ENCODE results near the gene TNFRSF9. TPM values are rescaled to one million over a fixed set of nuclear protein-coding genes. Genes with fewer than 3 reads are reported as not detected.

TNFRSF9 gene
- total and polyA plus RNA-seq, 2 experiments from 2014 or later, result not detected

GRCh38 chr1:7922301-7922700, 18.3 kb downstream of the TNFRSF9 start (continued):
- TF ChIP-seq REST (IDR thresholded peaks at IDR 0.05; ENCODE audit: unreplicated experiment) (no peak), EZH2phosphoT487 (IDR thresholded peaks at IDR 0.05; ENCODE audit: unreplicated experiment) (no peak), STAT1 (IDR thresholded peaks at IDR 0.05; ENCODE audit: unreplicated experiment) (no peak)

- DNase-seq (ENCODE audit: low spot score), result no peak
- no peaks in the 10 kb centered on the region for H3K79me2 ChIP-seq (replicated peaks; ENCODE audit: insufficient read depth)
- Mint-ChIP-seq H3K36me3 (ENCODE audit: low read depth) (no peaks in the 10 kb centered on the region), H3K27me3 (ENCODE audit: insufficient read depth, low read depth, poor library complexity) (no peaks in the 10 kb centered on the region), H3K27ac (no peak overlapping the region), H3K9me3 (no peaks in the 10 kb centered on the region), H3K4me1 (no peaks in the 10 kb centered on the region), H3K4me3 (no peak overlapping the region)
- no peaks in the 10 kb centered on the region for H3K27me3 ChIP-seq (ENCODE audit: insufficient read depth)
- H3K4me3 ChIP-seq, result no peak overlapping the region
- no peak for ATAC-seq
- H3K36me3 ChIP-seq (ENCODE audit: insufficient read depth), result no peaks in the 10 kb centered on the region
- H2AFZ ChIP-seq, result peak overlapping the region; percentile 56; the same call in 1 of the 2 replicates
- no peaks in the 10 kb centered on the region for H3K4me1 ChIP-seq (ENCODE audit: insufficient read depth)
- no peaks in the 10 kb centered on the region for H4K20me1 ChIP-seq (replicated peaks; ENCODE audit: insufficient read depth)
- H3K9me2 ChIP-seq (ENCODE audit: insufficient read depth), result no peaks in the 10 kb centered on the region
- no peak overlapping the region for H3K4me2 ChIP-seq
- H3F3A ChIP-seq (replicated peaks; ENCODE audit: low read depth), result no peaks in the 10 kb centered on the region
- H3K27ac ChIP-seq (ENCODE audit: low read depth), result no peak overlapping the region
- TF ChIP-seq POLR2AphosphoS5 (IDR thresholded peaks at IDR 0.05; ENCODE audit: low read depth), result no peak
- TF ChIP-seq JUNB (IDR thresholded peaks at IDR 0.05; ENCODE audit: unreplicated experiment), result no peak
- TF ChIP-seq ETS1 (IDR thresholded peaks at IDR 0.05), result no peak
- no peak for TF ChIP-seq EZH2phosphoT487 (IDR thresholded peaks at IDR 0.05; ENCODE audit: unreplicated experiment)
- no peak for TF ChIP-seq CREB1 (CRISPR knock-in tag; IDR thresholded peaks at IDR 0.05; ENCODE audit: low read depth)
- TF ChIP-seq ZNF462 (CRISPR knock-in tag; IDR thresholded peaks at IDR 0.05), result no peak
- TF ChIP-seq REST (IDR thresholded peaks at IDR 0.05; ENCODE audit: unreplicated experiment), result no peak
These were observed 18.8 kb downstream of the TNFRSF9 start for GRCh38 chr1:7921796-7922195.

Measured in GM23338 (cell line).